HEK293T (cell line): ENCODE measurements around the gene KCNH1.

ENCODE experiments used
- ARNT ChIP-seq: fragments of 450-650 bp; IDR thresholded peaks from 2 replicates; pipeline ENCODE4 v1.6.1; 2017; ENCODE audit warnings: mild to moderate bottlenecking
- BHLHE40 ChIP-seq: fragments of 450-650 bp; IDR thresholded peaks from 2 replicates; pipeline ENCODE4 v1.6.1; 2016; ENCODE audit warnings: mild to moderate bottlenecking, moderate library complexity, borderline replicate concordance
- ELF4 ChIP-seq: fragments of 450-650 bp; IDR thresholded peaks from 2 replicates; pipeline ENCODE4 v1.6.1; 2017; ENCODE audit warnings: antibody characterized with exemption
- FOXA1 ChIP-seq: fragments of 450-650 bp; IDR thresholded peaks from 2 replicates; pipeline ENCODE4 v1.6.1; 2016; ENCODE audit warnings: mild to moderate bottlenecking
- FOXK2 ChIP-seq: fragments of 450-650 bp; IDR thresholded peaks from 2 replicates; pipeline ENCODE4 v1.6.1; 2016; ENCODE audit warnings: mild to moderate bottlenecking
- FOXM1 ChIP-seq: fragments of 450-650 bp; IDR thresholded peaks from 2 replicates; pipeline ENCODE4 v1.6.1; 2017; ENCODE audit warnings: mild to moderate bottlenecking, borderline replicate concordance
- HDGF ChIP-seq: fragments of 450-650 bp; IDR thresholded peaks from 2 replicates; pipeline ENCODE4 v1.6.1; 2017; ENCODE audit warnings: antibody characterized with exemption, borderline replicate concordance
- L3MBTL2 ChIP-seq: fragments of 450-650 bp; conservative IDR thresholded peaks from 2 replicates; pipeline ENCODE4 v1.6.1; 2016; ENCODE audit warnings: mild to moderate bottlenecking
- NFRKB ChIP-seq: fragments of 450-650 bp; IDR thresholded peaks from 2 replicates; pipeline ENCODE4 v1.6.1; 2016; ENCODE audit warnings: mild to moderate bottlenecking, moderate library complexity
- PKNOX1 ChIP-seq: fragments of 450-650 bp; IDR thresholded peaks from 2 replicates; pipeline ENCODE4 v1.6.1; 2016
- SP1 ChIP-seq: fragments of 450-650 bp; IDR thresholded peaks from 2 replicates; pipeline ENCODE4 v1.6.1; 2017
- SUZ12 ChIP-seq: fragments of 450-650 bp; IDR thresholded peaks from 2 replicates; pipeline ENCODE4 v1.6.1; 2016; ENCODE audit warnings: mild to moderate bottlenecking
- TARDBP ChIP-seq: fragments of 450-650 bp; IDR thresholded peaks from 2 replicates; pipeline ENCODE4 v1.6.1; 2016
- ZNF384 ChIP-seq: fragments of 450-650 bp; IDR thresholded peaks from 2 replicates; pipeline ENCODE4 v1.6.1; 2016

- TF ChIP-seq FOXA1 (no peak), ELF4 (no peak), NFRKB (no peak), FOXK2 (no peak), FOXM1 (no peak), TARDBP (no peak), SUZ12 (no peak), BHLHE40 (no peak), ZNF384 (no peak), ARNT (no peak), HDGF (no peak), L3MBTL2 (no peak), PKNOX1 (no peak), SP1 (no peak)
Observed at GRCh38 chr1:210695026-210695425, 438.9 kb downstream of the KCNH1 start.
